ENCODE results near the gene NKAIN2. TPM values are rescaled to one million over a fixed set of nuclear protein-coding genes. Genes with fewer than 3 reads are reported as not detected.
"Not testable (repeated sequence)": the region's sequence is repeated elsewhere in the genome, so short reads cannot be mapped to it uniquely, and the experiment has no call there.

Gene NKAIN2
- total RNA-seq, 1 donor, result under 0.01 TPM

DNA sequence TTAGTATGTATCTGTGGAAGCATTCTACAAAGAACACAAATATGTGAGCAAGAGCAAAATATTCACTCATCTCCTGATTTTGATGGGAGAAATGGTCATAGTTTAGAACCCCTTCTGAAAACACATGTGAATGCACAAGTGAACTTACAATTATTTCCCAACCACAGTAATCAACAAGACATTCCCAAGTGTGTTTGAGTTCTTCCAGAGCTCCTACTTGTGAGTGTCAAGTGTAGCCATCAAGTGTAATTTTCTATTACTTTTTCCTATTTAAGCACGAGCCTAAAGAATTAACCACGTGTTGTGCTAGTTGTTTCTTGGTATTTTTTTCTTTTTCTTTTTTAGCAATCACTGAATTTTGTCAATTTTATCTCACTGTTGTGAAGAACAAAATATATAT is 402.3 kb downstream of the NKAIN2 start:
- TF ChIP-seq, protein P1, sequence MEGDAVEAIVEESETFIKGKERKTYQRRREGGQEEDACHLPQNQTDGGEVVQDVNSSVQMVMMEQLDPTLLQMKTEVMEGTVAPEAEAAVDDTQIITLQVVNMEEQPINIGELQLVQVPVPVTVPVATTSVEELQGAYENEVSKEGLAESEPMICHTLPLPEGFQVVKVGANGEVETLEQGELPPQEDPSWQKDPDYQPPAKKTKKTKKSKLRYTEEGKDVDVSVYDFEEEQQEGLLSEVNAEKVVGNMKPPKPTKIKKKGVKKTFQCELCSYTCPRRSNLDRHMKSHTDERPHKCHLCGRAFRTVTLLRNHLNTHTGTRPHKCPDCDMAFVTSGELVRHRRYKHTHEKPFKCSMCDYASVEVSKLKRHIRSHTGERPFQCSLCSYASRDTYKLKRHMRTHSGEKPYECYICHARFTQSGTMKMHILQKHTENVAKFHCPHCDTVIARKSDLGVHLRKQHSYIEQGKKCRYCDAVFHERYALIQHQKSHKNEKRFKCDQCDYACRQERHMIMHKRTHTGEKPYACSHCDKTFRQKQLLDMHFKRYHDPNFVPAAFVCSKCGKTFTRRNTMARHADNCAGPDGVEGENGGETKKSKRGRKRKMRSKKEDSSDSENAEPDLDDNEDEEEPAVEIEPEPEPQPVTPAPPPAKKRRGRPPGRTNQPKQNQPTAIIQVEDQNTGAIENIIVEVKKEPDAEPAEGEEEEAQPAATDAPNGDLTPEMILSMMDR (IDR thresholded peaks at IDR 0.05; ENCODE audit: insufficient read depth, low read length), result no peak
- DNase-seq (ENCODE audit: low read depth), result no peak
- no peak overlapping the region for H3K4me3 ChIP-seq (ENCODE audit: low read depth, low read length)

DNA sequence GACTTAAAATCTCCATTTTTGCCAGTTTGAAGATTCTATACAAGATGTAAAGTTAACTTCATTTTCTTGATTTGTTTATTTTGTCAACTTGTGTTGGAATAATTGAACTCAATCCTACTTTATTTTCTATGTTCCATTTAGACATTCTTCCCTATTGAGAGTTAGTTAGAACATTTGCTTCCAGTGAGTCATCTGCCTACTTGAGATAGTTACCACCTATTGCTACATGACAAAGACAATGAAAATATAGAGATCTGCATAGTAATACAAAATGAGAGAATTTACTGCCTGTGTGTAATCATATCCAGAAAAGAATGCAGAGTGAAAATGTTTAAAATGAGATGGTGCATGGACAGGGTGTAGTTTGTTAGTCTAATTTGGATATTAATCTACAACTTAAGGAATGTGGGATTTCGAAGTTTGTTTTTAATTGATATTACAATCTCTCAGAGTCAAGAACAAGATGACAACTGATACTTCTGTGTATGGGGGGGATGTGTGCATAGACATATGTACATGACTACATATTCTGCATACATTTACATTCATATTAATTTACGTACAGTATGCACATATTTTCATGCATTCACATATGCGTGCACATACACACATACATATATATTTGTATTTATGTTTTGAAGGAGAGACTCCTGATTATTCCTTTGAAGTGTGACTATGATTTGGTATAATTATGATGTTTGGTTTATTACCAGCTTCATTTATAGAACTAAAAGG is 420.1 kb downstream of the NKAIN2 start:
- peak; percentile 4 for DNase-seq (ENCODE audit: low read depth)
- no peak overlapping the region for H3K4me3 ChIP-seq (ENCODE audit: low read depth, low read length)
- TF ChIP-seq, protein P1 (IDR thresholded peaks at IDR 0.05; ENCODE audit: insufficient read depth, low read length), result no peak

DNA sequence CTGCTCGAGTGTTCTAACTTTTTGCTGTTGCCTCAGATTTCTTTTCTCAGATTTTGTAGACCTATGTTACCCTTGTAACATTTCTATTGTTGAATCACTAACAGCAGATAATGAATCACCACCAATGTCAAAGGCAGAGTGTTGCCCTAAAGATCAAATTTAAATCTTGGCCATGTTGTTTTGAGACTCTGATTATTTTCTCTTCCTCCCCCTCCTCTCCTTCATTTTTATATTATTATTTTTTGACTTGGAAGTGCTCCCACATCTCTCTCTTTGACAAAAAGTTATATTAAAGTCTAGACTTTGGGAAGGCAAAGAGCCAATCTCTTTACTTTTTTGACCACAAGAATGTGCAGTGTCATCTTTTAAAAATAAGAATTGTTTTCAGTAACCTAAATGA is 422.7 kb downstream of the NKAIN2 start:
- peak; percentile 2 for DNase-seq (ENCODE audit: low read depth)
- no peak overlapping the region for H3K4me3 ChIP-seq (ENCODE audit: low read depth, low read length)
- TF ChIP-seq, protein P1 (IDR thresholded peaks at IDR 0.05; ENCODE audit: insufficient read depth, low read length), result no peak

DNA sequence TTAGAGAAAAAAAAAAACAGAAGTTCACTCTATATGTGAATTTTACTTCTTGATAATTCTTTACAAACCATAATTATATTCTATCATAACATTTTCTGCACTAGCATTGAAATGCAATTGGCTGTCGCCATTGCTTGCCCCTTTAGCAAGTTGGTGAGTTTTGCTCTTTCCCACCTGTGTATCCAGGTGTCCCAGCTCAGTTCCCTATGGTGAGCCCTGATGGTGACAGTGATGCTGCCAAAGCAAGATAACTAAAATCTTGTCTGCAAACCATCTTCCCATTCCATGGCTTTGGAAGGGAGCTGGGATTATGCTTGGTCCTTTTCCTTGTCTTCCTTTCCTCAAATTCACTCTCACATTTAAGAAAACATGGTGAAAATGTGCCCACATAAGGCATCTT is 429.6 kb downstream of the NKAIN2 start:
- H3K4me3 ChIP-seq (ENCODE audit: low read depth, low read length), result no peak overlapping the region
- DNase-seq (ENCODE audit: low read depth), result no peak
- TF ChIP-seq, protein P1 (IDR thresholded peaks at IDR 0.05; ENCODE audit: insufficient read depth, low read length), result no peak

DNA sequence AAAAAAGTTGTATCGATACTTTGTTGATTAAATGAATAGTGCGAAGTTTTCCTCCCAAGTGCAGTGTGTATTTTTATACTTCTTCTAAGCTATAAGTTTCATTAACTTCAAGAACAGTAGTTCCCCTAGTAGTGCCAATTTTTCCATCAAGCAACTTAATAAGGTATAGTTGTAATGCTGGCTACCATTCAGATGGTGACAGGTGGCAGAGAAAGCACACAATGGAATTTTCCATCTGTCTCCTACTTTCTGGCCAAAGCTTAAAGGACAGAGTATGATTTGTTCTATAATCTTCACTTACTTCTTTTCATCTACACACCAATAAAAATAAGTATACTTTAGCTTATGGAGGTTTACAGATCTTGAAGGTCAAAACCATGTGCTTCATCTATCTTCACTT is 431.1 kb downstream of the NKAIN2 start:
- TF ChIP-seq, protein P1 (IDR thresholded peaks at IDR 0.05; ENCODE audit: insufficient read depth, low read length), result no peak
- DNase-seq (ENCODE audit: low read depth), result no peak
- no peak overlapping the region for H3K4me3 ChIP-seq (ENCODE audit: low read depth, low read length)

DNA sequence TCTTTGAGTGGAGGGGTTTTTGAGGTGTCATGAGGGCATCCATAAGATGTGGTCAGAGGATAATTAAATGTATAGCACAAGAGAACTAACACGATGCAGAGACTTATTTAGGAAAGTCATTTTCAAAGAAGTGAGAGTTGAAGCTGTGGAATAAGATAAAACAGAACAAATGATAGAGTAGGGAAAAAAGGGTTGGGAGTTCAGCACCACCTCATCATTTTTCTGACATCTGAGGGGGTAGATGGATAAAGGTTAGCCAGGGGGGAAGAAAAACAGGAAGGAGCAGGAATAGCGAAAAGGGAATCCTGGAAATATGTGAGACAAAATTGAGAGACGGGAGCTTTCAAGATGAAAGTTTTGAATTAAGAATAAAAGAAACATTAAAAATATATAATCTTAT is 434.2 kb downstream of the NKAIN2 start:
- no peak overlapping the region for H3K4me3 ChIP-seq (ENCODE audit: low read depth, low read length)
- no peak for DNase-seq (ENCODE audit: low read depth)
- TF ChIP-seq, protein P1 (IDR thresholded peaks at IDR 0.05; ENCODE audit: insufficient read depth, low read length), result no peak

DNA sequence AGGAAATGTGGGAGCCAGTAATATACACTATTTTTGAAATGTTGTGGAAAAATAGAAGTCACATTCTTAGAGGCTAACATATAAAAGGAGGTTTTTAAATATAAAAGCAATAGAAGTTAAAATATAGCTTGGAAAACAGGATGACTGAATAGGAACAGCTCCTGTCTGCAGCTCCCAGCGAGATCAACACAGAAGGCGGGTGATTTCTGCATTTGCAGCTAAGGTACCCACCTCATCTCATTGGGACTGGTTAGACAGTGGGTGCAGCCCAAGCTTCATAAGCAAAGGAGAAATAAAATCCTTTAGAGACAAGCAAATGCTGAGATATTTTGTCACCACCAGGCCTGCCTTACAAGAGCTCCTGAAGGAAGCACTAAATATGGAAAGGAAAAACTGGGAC is 434.7 kb downstream of the NKAIN2 start:
- DNase-seq (ENCODE audit: low read depth); H3K4me3 ChIP-seq (ENCODE audit: low read depth, low read length): not testable (repeated sequence)

All from fibroblast of the aortic adventitia (primary cell).